Measurements from ENCODE around the gene NLGN1.

DNA sequence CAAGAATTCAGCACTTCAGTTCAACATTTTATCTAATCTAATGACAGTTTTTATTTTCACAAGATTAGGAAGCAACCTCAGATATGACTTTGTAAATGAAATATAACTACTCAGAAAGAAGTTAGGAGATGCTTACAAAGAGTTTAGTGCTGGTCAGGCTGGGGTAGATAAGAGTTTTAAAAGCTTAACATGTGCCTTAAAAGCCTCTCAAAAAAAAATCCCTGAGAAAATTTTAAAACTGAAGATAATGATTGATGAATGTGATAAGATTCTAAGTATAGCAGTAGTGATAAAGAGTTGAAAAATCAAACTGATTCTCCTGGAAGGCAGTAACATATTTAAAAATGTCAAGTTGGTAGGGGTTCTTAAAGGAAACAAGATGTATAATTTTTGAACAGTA lies 478.2 kb downstream of the NLGN1 start:
- no peak for TF ChIP-seq POLR2A (IDR thresholded peaks at IDR 0.05)
- TF ChIP-seq, protein P1, sequence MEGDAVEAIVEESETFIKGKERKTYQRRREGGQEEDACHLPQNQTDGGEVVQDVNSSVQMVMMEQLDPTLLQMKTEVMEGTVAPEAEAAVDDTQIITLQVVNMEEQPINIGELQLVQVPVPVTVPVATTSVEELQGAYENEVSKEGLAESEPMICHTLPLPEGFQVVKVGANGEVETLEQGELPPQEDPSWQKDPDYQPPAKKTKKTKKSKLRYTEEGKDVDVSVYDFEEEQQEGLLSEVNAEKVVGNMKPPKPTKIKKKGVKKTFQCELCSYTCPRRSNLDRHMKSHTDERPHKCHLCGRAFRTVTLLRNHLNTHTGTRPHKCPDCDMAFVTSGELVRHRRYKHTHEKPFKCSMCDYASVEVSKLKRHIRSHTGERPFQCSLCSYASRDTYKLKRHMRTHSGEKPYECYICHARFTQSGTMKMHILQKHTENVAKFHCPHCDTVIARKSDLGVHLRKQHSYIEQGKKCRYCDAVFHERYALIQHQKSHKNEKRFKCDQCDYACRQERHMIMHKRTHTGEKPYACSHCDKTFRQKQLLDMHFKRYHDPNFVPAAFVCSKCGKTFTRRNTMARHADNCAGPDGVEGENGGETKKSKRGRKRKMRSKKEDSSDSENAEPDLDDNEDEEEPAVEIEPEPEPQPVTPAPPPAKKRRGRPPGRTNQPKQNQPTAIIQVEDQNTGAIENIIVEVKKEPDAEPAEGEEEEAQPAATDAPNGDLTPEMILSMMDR (IDR thresholded peaks at IDR 0.05), result no peak

Measured in heart left ventricle (tissue), 13 donors.